ENCODE measurements around the gene APRT.

Gene APRT

DNA sequence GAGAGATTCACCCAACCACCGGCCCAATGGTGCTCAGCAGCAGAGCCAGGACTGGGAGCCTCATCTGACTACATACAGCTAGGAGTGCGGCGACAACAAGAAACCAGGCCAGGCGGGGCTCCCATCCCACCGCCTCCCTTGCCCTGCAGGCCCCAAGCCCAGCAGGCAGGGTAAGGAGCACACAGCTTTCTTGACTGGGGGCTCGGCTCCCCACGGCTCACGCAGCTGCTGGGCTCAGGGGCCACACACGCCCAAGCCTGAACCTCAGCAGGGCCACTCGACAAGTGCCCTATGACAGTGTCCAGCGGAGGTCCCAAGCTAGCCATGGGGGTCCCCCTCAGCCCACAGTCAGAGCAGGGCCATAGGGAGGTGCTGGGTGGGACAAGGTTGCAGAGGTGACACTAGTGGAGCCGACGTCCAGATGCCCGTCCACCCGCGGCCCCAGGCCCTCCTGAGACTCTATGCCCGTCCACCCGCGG is 40.4 kb downstream of the APRT start:
- no peak for DNase-seq (ENCODE audit: low spot score)

- peak; percentile 58 for DNase-seq (ENCODE audit: low spot score)
These were observed 41.1 kb downstream of the APRT start for GRCh38 chr16:88770461-88771293.

GRCh38 chr16:88769617-88770460 is 41.9 kb downstream of the APRT start:
- peak; percentile 4 for DNase-seq (ENCODE audit: low spot score)

GRCh38 chr16:88768071-88768783 is 43.5 kb downstream of the APRT start:
- no peak for DNase-seq (ENCODE audit: low spot score)

GRCh38 chr16:88767546-88768070 is 44.1 kb downstream of the APRT start:
- no peak for DNase-seq (ENCODE audit: low spot score)

GRCh38 chr16:88766975-88767374 is 44.8 kb downstream of the APRT start:
- no peak for DNase-seq (ENCODE audit: low spot score)

DNA sequence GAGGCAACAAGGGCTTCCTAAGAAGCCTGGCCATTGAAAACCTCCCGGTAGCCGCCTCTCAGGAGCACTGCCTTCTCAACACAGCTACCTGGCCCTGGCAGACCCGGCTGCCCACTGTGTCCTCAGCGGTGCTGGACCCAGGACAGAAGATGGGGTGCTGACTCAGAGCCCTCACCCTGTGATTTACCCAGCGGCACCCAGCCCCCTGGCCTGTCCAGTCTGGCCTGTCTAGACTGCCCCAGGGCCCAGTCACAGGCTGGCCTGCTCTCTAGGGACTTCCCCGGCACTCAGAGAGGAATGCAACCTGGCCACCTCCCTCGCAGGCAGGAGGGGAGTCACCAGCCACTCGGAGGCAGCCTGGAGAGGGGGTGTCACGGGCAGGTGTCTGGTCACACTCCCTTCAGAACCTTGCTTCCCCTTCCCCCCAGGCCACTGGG is 46.8 kb downstream of the APRT start:
- DNase-seq (ENCODE audit: low spot score), result no peak

DNA sequence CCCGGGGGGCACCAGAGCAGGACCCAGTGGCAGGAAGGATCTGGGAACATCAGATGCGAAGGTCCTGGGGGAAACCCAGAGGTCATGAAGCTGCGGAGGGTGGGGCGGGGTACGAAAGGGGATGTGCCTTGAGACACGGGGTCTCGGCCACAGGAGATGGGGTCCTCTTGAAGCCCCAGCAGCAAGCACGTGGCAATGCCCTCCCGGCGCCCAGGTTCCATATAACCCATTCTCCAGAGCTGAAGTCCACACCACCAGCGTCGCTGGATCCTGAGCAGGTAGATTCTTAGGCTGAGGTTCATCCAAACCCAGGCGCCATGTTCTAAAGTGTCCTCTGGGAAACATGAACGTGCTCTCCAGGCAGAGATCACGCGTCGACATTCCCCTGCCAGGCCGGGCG is 47.6 kb downstream of the APRT start:
- DNase-seq (ENCODE audit: low spot score), result no peak

DNA sequence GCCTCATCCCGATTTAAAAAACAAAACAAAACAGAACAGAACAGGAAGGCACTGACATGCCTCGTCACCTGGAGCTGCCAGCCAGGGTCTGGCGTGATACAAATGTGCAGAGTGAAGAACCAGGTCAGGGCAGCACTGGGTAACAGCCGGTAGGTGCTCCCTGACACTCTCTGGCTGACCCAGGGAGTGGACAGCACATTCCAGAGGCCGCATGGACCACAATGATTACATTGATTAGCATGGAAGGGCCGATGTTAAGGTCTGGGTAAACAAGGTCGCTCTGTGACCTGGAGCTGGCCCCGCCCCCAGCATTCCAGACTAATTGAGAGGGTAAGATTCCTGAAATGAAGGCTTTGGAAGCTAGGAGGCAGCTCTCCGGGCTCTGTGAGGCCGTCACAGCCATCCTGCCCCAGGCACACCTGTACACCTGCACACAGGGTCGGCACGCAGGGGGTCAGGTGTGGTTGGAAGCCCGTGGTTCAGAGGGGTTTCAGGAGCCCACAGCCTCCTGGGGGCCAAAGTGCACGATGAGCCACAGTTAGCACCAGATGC is 48.1 kb downstream of the APRT start:
- DNase-seq (ENCODE audit: low spot score), result no peak

DNA sequence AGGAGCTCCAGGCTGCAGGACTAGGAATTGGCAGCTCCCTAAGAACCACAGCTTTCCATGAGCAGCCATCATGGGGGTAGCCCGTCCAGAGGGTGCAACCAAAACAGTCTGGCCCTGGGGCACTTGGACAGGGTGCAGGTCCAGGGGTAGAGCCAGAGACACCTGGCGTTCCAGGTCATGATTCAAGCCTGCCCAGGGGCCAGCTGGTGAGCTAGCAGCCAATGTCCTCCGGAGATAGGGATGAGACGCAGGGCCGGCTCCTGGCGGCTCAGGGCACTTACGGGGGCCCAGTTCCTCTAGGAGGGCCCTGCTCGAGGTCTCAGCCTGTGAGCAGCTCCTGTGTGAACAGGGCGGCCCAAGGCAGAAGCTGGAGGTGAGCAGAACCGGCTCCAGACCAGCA is 48.8 kb downstream of the APRT start:
- no peak for DNase-seq (ENCODE audit: low spot score)

GRCh38 chr16:88762258-88762870 is 49.4 kb downstream of the APRT start:
- DNase-seq (ENCODE audit: low spot score), result no peak

GRCh38 chr16:88761830-88762229 is 49.9 kb downstream of the APRT start:
- DNase-seq (ENCODE audit: low spot score), result peak; percentile 10

GRCh38 chr16:88761143-88761534 is 50.6 kb downstream of the APRT start:
- DNase-seq (ENCODE audit: low spot score), result no peak

- DNase-seq (ENCODE audit: low spot score), result peak; percentile 33
These were observed 51.1 kb downstream of the APRT start for GRCh38 chr16:88760424-88761142.

DNA sequence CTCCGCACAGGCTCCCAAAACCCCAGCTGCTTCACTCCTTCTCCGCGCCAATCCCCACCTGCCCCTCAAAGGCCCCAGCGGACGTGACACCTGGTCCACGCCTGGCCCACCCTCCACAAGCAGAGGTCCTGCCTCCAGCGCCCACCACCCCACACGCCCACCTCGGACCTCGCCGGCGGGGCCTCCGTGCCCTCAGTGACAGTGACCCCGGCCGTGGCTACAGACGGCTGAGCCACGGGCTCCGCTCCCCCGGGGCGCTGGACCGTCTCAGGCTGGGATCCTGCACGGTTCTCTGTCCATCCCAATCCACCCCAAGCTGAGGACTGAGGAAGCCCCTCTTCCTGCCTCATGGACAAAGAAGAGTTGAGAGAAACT is 51.8 kb downstream of the APRT start:
- DNase-seq (ENCODE audit: low spot score), result no peak
